H9 (cell line): ENCODE measurements around the gene SOWAHC. TPM values are rescaled to one million over a fixed set of nuclear protein-coding genes. Genes with fewer than 3 reads are reported as not detected.
A peak's percentile ranks its signal among the peaks of the same experiment; 100 is the strongest.

Experiments
- DNase-seq: peaks from one replicate; pipeline ENCODE4 v3.0.0-alpha.2; 2017
- H2AFZ ChIP-seq: one replicate; pipeline ENCODE4 v1.6.1; 2013; ENCODE audit warnings: mild to moderate bottlenecking, low read length, control low read depth, moderate library complexity
- H2AK5ac ChIP-seq: 2 replicates; pipeline ENCODE4 v1.6.1; 2013; ENCODE audit warnings: low read length, control low read depth, mixed read lengths; ENCODE audit not compliant: insufficient read length
- H2BK120ac ChIP-seq: one replicate; pipeline ENCODE4 v1.6.1; 2013; ENCODE audit warnings: low read depth, mild to moderate bottlenecking, low read length, control low read depth, inconsistent platforms; ENCODE audit not compliant: poor library complexity, severe bottlenecking
- H2BK12ac ChIP-seq: 2 replicates; pipeline ENCODE4 v1.6.1; 2013; ENCODE audit warnings: low read length, control low read depth, mixed read lengths, low read depth; ENCODE audit not compliant: insufficient read length
- H2BK15ac ChIP-seq: 2 replicates; pipeline ENCODE4 v1.6.1; 2013; ENCODE audit warnings: low read depth, low read length, control low read depth
- H2BK20ac ChIP-seq: one replicate; pipeline ENCODE4 v1.6.1; 2013; ENCODE audit warnings: low read depth, mild to moderate bottlenecking, low read length, control low read depth, inconsistent platforms; ENCODE audit not compliant: poor library complexity, severe bottlenecking
- H2BK5ac ChIP-seq: 2 replicates; pipeline ENCODE4 v1.6.1; 2013; ENCODE audit warnings: low read length, control low read depth, mixed read lengths; ENCODE audit not compliant: insufficient read length
- H3K14ac ChIP-seq: 2 replicates; pipeline ENCODE4 v1.6.1; 2013; ENCODE audit warnings: low read length, control low read depth; ENCODE audit not compliant: insufficient read depth
- H3K18ac ChIP-seq: 2 replicates; pipeline ENCODE4 v1.6.1; 2013; ENCODE audit warnings: low read depth, mild to moderate bottlenecking, mixed read lengths, low read length, control low read depth; ENCODE audit not compliant: insufficient read length
- H3K23ac ChIP-seq: 2 replicates; pipeline ENCODE4 v1.6.1; 2013; ENCODE audit warnings: low read length, control low read depth, mixed read lengths, low read depth; ENCODE audit not compliant: insufficient read length
- H3K23me2 ChIP-seq: 2 replicates; pipeline ENCODE4 v1.6.1; 2013; ENCODE audit warnings: low read depth, mild to moderate bottlenecking, mixed read lengths, low read length, control low read depth; ENCODE audit not compliant: insufficient read length, poor library complexity, severe bottlenecking
- H3K27ac ChIP-seq: 2 replicates; pipeline ENCODE4 v1.5.1; 2013; ENCODE audit warnings: low read length, control low read depth, mixed read lengths, low read depth; ENCODE audit not compliant: insufficient read length
- H3K27me3 ChIP-seq: 2 replicates; pipeline ENCODE4 v1.6.1; 2013; ENCODE audit warnings: low read length, control low read depth, inconsistent platforms; ENCODE audit not compliant: insufficient read depth
- H3K4ac ChIP-seq: 2 replicates; pipeline ENCODE4 v1.6.1; 2013; ENCODE audit warnings: low read depth, mild to moderate bottlenecking, control low read depth, inconsistent platforms, low read length, moderate library complexity
- H3K4me1 ChIP-seq: 2 replicates; pipeline ENCODE4 v1.6.1; 2013; ENCODE audit warnings: low read length, control low read depth, inconsistent platforms; ENCODE audit not compliant: insufficient read depth
- H3K4me2 ChIP-seq: 2 replicates; pipeline ENCODE4 v1.6.1; 2013; ENCODE audit warnings: low read length, control low read depth, mixed read lengths; ENCODE audit not compliant: insufficient read length, insufficient read depth
- H3K56ac ChIP-seq: 2 replicates; pipeline ENCODE4 v1.6.1; 2013; ENCODE audit warnings: low read depth, mild to moderate bottlenecking, mixed read lengths, low read length, control low read depth; ENCODE audit not compliant: insufficient read length
- H3K79me1 ChIP-seq: 2 replicates; pipeline ENCODE4 v1.6.1; 2013; ENCODE audit warnings: low read depth, mild to moderate bottlenecking, moderate library complexity, low read length, control low read depth, inconsistent platforms; ENCODE audit not compliant: insufficient read depth, poor library complexity, severe bottlenecking
- H3K79me2 ChIP-seq: 2 replicates; pipeline ENCODE4 v1.6.1; 2013; ENCODE audit warnings: low read length, control low read depth, inconsistent platforms; ENCODE audit not compliant: insufficient read depth
- H3K9ac ChIP-seq: 2 replicates; pipeline ENCODE4 v1.6.1; 2013; ENCODE audit warnings: low read length, control low read depth, mixed read lengths; ENCODE audit not compliant: insufficient read length; ENCODE audit errors: extremely low read depth
- H3K9me3 ChIP-seq: one replicate; pipeline ENCODE4 v1.6.1; 2013; ENCODE audit warnings: low read depth, low read length, inconsistent platforms; ENCODE audit not compliant: control insufficient read depth
- H3T11ph ChIP-seq: one replicate; pipeline ENCODE4 v1.6.1; 2013; ENCODE audit warnings: mild to moderate bottlenecking, low read length, control low read depth, inconsistent platforms
- H4K20me1 ChIP-seq: one replicate; pipeline ENCODE4 v1.6.1; 2013; ENCODE audit not compliant: control insufficient read depth, insufficient read length, insufficient read depth
- H4K5ac ChIP-seq: 2 replicates; pipeline ENCODE4 v1.6.1; 2013; ENCODE audit warnings: low read depth, mild to moderate bottlenecking, mixed read lengths, low read length, control low read depth; ENCODE audit not compliant: insufficient read length
- H4K8ac ChIP-seq: replicated peaks from 2 replicates; pipeline ENCODE4 v1.6.1; 2013; ENCODE audit warnings: low read length, control low read depth, mixed read lengths, low read depth; ENCODE audit not compliant: insufficient read length
- H4K91ac ChIP-seq: 2 replicates; pipeline ENCODE4 v1.6.1; 2013; ENCODE audit warnings: low read depth, mild to moderate bottlenecking, moderate library complexity, mixed read lengths, low read length, control low read depth; ENCODE audit not compliant: insufficient read length
- H3K27ac Mint-ChIP-seq, 3 experiments: 2 replicates in 2 of 3; 3 replicates in 1 of 3; pipeline ENCODE4 v1.8.0; 2020 to 2021; ENCODE audit warnings: mixed read lengths in 3 of 3, mild to moderate bottlenecking in 1 of 3, moderate library complexity in 1 of 3
- H3K27me3 Mint-ChIP-seq: 2 replicates; pipeline ENCODE4 v1.8.0; 2021; ENCODE audit warnings: low read depth, mild to moderate bottlenecking, moderate library complexity, mixed read lengths
- H3K36me3 Mint-ChIP-seq, 3 experiments: 2 replicates in 2 of 3; 3 replicates in 1 of 3; pipeline ENCODE4 v1.8.0; 2020 to 2021; ENCODE audit warnings: low read depth in 3 of 3, mixed read lengths in 3 of 3; ENCODE audit not compliant: insufficient read depth in 1 of 3
- H3K4me1 Mint-ChIP-seq, 2 experiments: 2 replicates each; pipeline ENCODE4 v1.8.0; 2020; ENCODE audit warnings: mixed read lengths in 2 of 2
- H3K4me3 Mint-ChIP-seq, 2 experiments: 2 replicates in 1 of 2; 3 replicates in 1 of 2; pipeline ENCODE4 v1.8.0; 2020 to 2021; ENCODE audit warnings: mild to moderate bottlenecking in 2 of 2, mixed read lengths in 2 of 2, moderate library complexity in 1 of 2
- H3K9me3 Mint-ChIP-seq, 2 experiments: 2 replicates in 1 of 2; 3 replicates in 1 of 2; pipeline ENCODE4 v1.8.0; 2020; ENCODE audit warnings: mild to moderate bottlenecking in 2 of 2, mixed read lengths in 2 of 2, moderate library complexity in 1 of 2
- WGBS: extraction: QIAGEN DNeasy Blood & Tissue Kit; methylation state at CpG from one replicate; pipeline ENCODE4 v1.1.7; 2013; ENCODE audit warnings: missing lambda C conversion rate, low lambda C conversion rate, mixed read lengths; ENCODE audit not compliant: insufficient read length; ENCODE audit errors: extremely low coverage; 5-methylcytosine and 5-hydroxymethylcytosine counted together
- total RNA-seq: library from RNA; stranded (reverse); gene quantifications from 2 replicates; pipeline ENCODE4 v1.2.1, GENCODE V29; 2021
- TF ChIP-seq, protein P1 (sequence below): fragments of 200-600 bp; sonication (generic); conservative IDR thresholded peaks from 3 replicates; pipeline ENCODE4 v1.8.0; 2021; ENCODE audit warnings: antibody characterized with exemption, mild to moderate bottlenecking

SOWAHC gene
- total RNA-seq, 1 experiment from 2014 or later, result 20.1 TPM

- H3K27ac Mint-ChIP-seq, result peak overlapping the region in 1 of 3 experiments; percentile 70; a peak in 1 of 7 replicates
- peaks cover 27 to 38% of the 10 kb centered on the region in 2 experiments for H3K4me1 Mint-ChIP-seq
- DNase-seq, result no peak
- H3K9ac ChIP-seq, result no peak overlapping the region
- H2AFZ ChIP-seq, result no peak overlapping the region
- H4K8ac ChIP-seq, result no peak overlapping the region
- no peak overlapping the region for H2BK5ac ChIP-seq
- no peak overlapping the region for H2AK5ac ChIP-seq
- no peaks in the 10 kb centered on the region for H3K9me3 ChIP-seq
- no peak overlapping the region for H3K18ac ChIP-seq
- no peaks in the 10 kb centered on the region for H3K23me2 ChIP-seq
- peaks cover 11% of the 10 kb centered on the region; the same call in 1 of the 2 replicates for H3K4me1 ChIP-seq
- no peaks in the 10 kb centered on the region for H3K27me3 Mint-ChIP-seq
- H3K14ac ChIP-seq, result no peak overlapping the region
- no peak overlapping the region for H3K4ac ChIP-seq
- H3T11ph ChIP-seq, result no peak overlapping the region
- H2BK12ac ChIP-seq, result no peak overlapping the region
- no peak overlapping the region for H2BK20ac ChIP-seq
- no peak overlapping the region for H4K5ac ChIP-seq
- H4K91ac ChIP-seq, result no peak overlapping the region
- H3K4me3 Mint-ChIP-seq, result no peak overlapping the region
- H4K20me1 ChIP-seq, result no peaks in the 10 kb centered on the region
- peaks cover 25% of the 10 kb centered on the region; the same call in 1 of the 2 replicates for H3K79me2 ChIP-seq
- H3K56ac ChIP-seq, result no peak overlapping the region
- TF ChIP-seq, protein P1, sequence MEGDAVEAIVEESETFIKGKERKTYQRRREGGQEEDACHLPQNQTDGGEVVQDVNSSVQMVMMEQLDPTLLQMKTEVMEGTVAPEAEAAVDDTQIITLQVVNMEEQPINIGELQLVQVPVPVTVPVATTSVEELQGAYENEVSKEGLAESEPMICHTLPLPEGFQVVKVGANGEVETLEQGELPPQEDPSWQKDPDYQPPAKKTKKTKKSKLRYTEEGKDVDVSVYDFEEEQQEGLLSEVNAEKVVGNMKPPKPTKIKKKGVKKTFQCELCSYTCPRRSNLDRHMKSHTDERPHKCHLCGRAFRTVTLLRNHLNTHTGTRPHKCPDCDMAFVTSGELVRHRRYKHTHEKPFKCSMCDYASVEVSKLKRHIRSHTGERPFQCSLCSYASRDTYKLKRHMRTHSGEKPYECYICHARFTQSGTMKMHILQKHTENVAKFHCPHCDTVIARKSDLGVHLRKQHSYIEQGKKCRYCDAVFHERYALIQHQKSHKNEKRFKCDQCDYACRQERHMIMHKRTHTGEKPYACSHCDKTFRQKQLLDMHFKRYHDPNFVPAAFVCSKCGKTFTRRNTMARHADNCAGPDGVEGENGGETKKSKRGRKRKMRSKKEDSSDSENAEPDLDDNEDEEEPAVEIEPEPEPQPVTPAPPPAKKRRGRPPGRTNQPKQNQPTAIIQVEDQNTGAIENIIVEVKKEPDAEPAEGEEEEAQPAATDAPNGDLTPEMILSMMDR, result no peak
- peaks cover 0 to 13% (median 2%) of the 10 kb centered on the region in 3 experiments; a peak in 4 of 7 replicates for H3K36me3 Mint-ChIP-seq
- no peak overlapping the region for H3K4me2 ChIP-seq
- H3K27me3 ChIP-seq, result no peaks in the 10 kb centered on the region
- H3K23ac ChIP-seq, result no peak overlapping the region
- no peak overlapping the region for H3K27ac ChIP-seq
- H2BK15ac ChIP-seq, result no peak overlapping the region
- WGBS, result no CpG with 5 or more reads among the region's 3 CpGs
- no peaks in the 10 kb centered on the region for H3K9me3 Mint-ChIP-seq
- peaks cover 19% of the 10 kb centered on the region for H3K79me1 ChIP-seq
- no peak overlapping the region for H2BK120ac ChIP-seq
Observed at GRCh38 chr2:109602617-109603188, 11.5 kb upstream of the SOWAHC start.
